Ramos (cell line): ENCODE measurements around the gene LTO1.

Source experiments
- in situ Hi-C: fragments of 300-500 bp; cut with MboI; formaldehyde crosslinking; loops from one replicate; pipeline ENCODE4 v1.14.3; 2022; ENCODE audit warnings: low sequenced_read_pairs; ENCODE audit not compliant: unreplicated experiment

LTO1 gene

GRCh38 chr11:69674886-69675714 is at the start of gene LTO1:
Gene LTO1, minus strand, starts transcription at chr11:69675353. Its CDS starts 114 bp downstream, at chr11:69675239.
- in situ Hi-C loops, result loop anchor here (25.0 kb wide), 2 partner anchors 512 to 688 kb away; partner anchors contain the start of gene MRGPRD

- in situ Hi-C loops, result no loop called here
These were observed 46.6 kb upstream of the LTO1 start for GRCh38 chr11:69721745-69722144.

GRCh38 chr11:69721106-69721505 is 46.0 kb upstream of the LTO1 start:
- in situ Hi-C loops, result no loop called here

- in situ Hi-C loops, result no loop called here
These were observed 43.8 kb upstream of the LTO1 start for GRCh38 chr11:69718912-69719311.

- in situ Hi-C loops, result no loop called here
These were observed 43.0 kb upstream of the LTO1 start for GRCh38 chr11:69718147-69718546.

GRCh38 chr11:69716891-69717747 is 42.0 kb upstream of the LTO1 start:
- in situ Hi-C loops, result no loop called here

- in situ Hi-C loops, result no loop called here
These were observed 40.9 kb upstream of the LTO1 start for GRCh38 chr11:69716099-69716498.

GRCh38 chr11:69715446-69715845 is 40.3 kb upstream of the LTO1 start:
- in situ Hi-C loops, result no loop called here

- in situ Hi-C loops, result no loop called here
These were observed 37.0 kb upstream of the LTO1 start for GRCh38 chr11:69711822-69712801.

- in situ Hi-C loops, result no loop called here
These were observed 33.7 kb upstream of the LTO1 start for GRCh38 chr11:69708736-69709401.

- in situ Hi-C loops, result no loop called here
These were observed 32.0 kb upstream of the LTO1 start for GRCh38 chr11:69707176-69707575.

- in situ Hi-C loops, result no loop called here
These were observed 31.0 kb upstream of the LTO1 start for GRCh38 chr11:69705901-69706787.

GRCh38 chr11:69705351-69705811 is 30.2 kb upstream of the LTO1 start:
- in situ Hi-C loops, result no loop called here

GRCh38 chr11:69704508-69705253 is 29.5 kb upstream of the LTO1 start:
- in situ Hi-C loops, result no loop called here

- in situ Hi-C loops, result no loop called here
These were observed 28.8 kb upstream of the LTO1 start, which contains the start of gene FGF19 for GRCh38 chr11:69703768-69704507. Gene FGF19, minus strand, starts transcription at chr11:69704022. Its CDS starts 146 bp downstream, at chr11:69703876.

GRCh38 chr11:69703453-69703767 is 28.3 kb upstream of the LTO1 start:
- in situ Hi-C loops, result no loop called here

GRCh38 chr11:69702769-69703452 is 27.8 kb upstream of the LTO1 start:
- in situ Hi-C loops, result no loop called here
